ENCODE measurements around the gene SLC17A8. TPM values are rescaled to one million over a fixed set of nuclear protein-coding genes. Genes with fewer than 3 reads are reported as not detected.

SLC17A8 gene
- total and polyA plus RNA-seq, 2 donors (not counting 3 experiments of a cell fraction or from before 2014, with no cell fraction given) = not detected

DNA sequence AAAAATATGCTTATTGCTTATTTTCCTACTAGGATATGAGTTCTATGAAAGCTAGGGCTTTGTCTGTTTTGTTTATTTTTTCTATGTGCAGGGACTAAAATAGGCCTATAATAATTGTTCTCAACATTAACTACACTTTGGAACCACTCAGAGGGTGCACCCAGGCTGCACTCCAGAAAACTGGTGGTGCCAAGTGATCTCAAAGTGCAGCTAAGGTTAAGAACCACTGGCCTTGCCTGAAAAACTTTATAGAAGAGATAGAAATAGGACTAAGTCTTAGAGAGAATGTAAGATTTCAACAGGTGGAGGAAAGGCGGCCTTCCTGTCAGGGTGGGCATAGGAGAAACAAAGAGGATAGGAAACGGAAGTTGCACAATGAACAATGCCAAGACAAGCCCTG, 79.1 kb downstream of the SLC17A8 start:
- Histone ChIP-seq H4K20me1 (replicated peaks; ENCODE audit: control insufficient read depth, extremely low read depth, insufficient read depth, low read length) (no peaks in the 10 kb centered on the region), H3K4me2 (ENCODE audit: insufficient read depth, low read length) (no peak overlapping the region), H3K27ac (ENCODE audit: insufficient read depth, low read depth, low read length) (no peak overlapping the region), H3K9me1 (replicated peaks; ENCODE audit: control insufficient read depth, extremely low read depth, insufficient read depth, low read length) (no peaks in the 10 kb centered on the region), H3K36me3 (ENCODE audit: control insufficient read depth in 2 of 2, extremely low read depth in 1 of 2, insufficient read depth in 2 of 2, low read length in 2 of 2) (no peaks in the 10 kb centered on the region), H3K9me3 (replicated peaks; ENCODE audit: control insufficient read depth, insufficient read depth, low read length) (no peaks in the 10 kb centered on the region), H3K9ac (replicated peaks; ENCODE audit: extremely low read depth, insufficient read depth, low read length) (no peak overlapping the region), H3K4me1 (ENCODE audit: control insufficient read depth, extremely low read depth, insufficient read depth, low read length) (no peaks in the 10 kb centered on the region), H3K27me3 (ENCODE audit: control insufficient read depth in 2 of 2, insufficient read depth in 2 of 2, low read length in 2 of 2) (no peaks in the 10 kb centered on the region), H3K79me2 (ENCODE audit: control insufficient read depth, insufficient read depth, low read length) (no peaks in the 10 kb centered on the region), H3K4me3 (replicated peaks in 1 of 3; ENCODE audit: insufficient read depth in 1 of 3, low read depth in 1 of 3, low read length in 3 of 3) (no peak overlapping the region), H2AFZ (ENCODE audit: low read depth, low read length) (no peak overlapping the region)
- DNase-seq (ENCODE audit: low read depth, low spot score) (no peak), FAIRE-seq (no peak)
- no TSS peak for BruUV-seq (replicated peaks)
- dilution Hi-C loops (cut with MboI; ENCODE audit: extremely low pct_ligation_motif_present, low sequenced_read_pairs) = no loop called here
- TF ChIP-seq, protein P1, sequence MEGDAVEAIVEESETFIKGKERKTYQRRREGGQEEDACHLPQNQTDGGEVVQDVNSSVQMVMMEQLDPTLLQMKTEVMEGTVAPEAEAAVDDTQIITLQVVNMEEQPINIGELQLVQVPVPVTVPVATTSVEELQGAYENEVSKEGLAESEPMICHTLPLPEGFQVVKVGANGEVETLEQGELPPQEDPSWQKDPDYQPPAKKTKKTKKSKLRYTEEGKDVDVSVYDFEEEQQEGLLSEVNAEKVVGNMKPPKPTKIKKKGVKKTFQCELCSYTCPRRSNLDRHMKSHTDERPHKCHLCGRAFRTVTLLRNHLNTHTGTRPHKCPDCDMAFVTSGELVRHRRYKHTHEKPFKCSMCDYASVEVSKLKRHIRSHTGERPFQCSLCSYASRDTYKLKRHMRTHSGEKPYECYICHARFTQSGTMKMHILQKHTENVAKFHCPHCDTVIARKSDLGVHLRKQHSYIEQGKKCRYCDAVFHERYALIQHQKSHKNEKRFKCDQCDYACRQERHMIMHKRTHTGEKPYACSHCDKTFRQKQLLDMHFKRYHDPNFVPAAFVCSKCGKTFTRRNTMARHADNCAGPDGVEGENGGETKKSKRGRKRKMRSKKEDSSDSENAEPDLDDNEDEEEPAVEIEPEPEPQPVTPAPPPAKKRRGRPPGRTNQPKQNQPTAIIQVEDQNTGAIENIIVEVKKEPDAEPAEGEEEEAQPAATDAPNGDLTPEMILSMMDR (IDR thresholded peaks at IDR 0.05; ENCODE audit: extremely low read depth in 1 of 2, insufficient read depth in 1 of 2, low read depth in 1 of 2, low read length in 2 of 2) = no peak
- no peak for TF ChIP-seq EZH2 (IDR thresholded peaks at IDR 0.05; ENCODE audit: borderline replicate concordance, low read depth, low read length, severe bottlenecking)
- no peak for TF ChIP-seq POLR2A (IDR thresholded peaks at IDR 0.05; ENCODE audit: low read depth, low read length)
- TF ChIP-seq POLR2AphosphoS5 (IDR thresholded peaks at IDR 0.05; ENCODE audit: insufficient read depth, low read depth, low read length) = no peak
- no peak for TF ChIP-seq MYC (IDR thresholded peaks at IDR 0.05; ENCODE audit: low read depth, low read length)
- no peak for TF ChIP-seq FOS (IDR thresholded peaks at IDR 0.05; ENCODE audit: borderline replicate concordance, insufficient read depth, low read length)
- TF ChIP-seq GATA2 (IDR thresholded peaks at IDR 0.05; ENCODE audit: insufficient read depth, insufficient read length, low read depth, low read length) = no peak
- TF ChIP-seq, protein P2, sequence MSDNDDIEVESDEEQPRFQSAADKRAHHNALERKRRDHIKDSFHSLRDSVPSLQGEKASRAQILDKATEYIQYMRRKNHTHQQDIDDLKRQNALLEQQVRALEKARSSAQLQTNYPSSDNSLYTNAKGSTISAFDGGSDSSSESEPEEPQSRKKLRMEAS (IDR thresholded peaks at IDR 0.05; ENCODE audit: insufficient read depth, insufficient read length) = no peak
- no peak for TF ChIP-seq JUN (IDR thresholded peaks at IDR 0.05; ENCODE audit: borderline replicate concordance, insufficient read depth, insufficient read length, low read depth)
- ChIA-PET CTCF (interaction anchor here (0.7 to 1.4 kb wide), 4 partner anchors 9 to 253 kb away, joined by 3 to 5 read pairs (median 3); no protein-coding TSS in a partner anchor), POLR2A (no interaction called here)
- intact Hi-C loops (cut with micrococcal nuclease) = no loop called here

Measured in endothelial cell of umbilical vein (primary cell).